ENCODE results near the gene GPT2. TPM values are rescaled to one million over a fixed set of nuclear protein-coding genes. Genes with fewer than 3 reads are reported as not detected.

The GPT2 gene
- total RNA-seq, 4 donors from 2014 or later = 5.5 to 19.2 (median 13.2) TPM

DNA sequence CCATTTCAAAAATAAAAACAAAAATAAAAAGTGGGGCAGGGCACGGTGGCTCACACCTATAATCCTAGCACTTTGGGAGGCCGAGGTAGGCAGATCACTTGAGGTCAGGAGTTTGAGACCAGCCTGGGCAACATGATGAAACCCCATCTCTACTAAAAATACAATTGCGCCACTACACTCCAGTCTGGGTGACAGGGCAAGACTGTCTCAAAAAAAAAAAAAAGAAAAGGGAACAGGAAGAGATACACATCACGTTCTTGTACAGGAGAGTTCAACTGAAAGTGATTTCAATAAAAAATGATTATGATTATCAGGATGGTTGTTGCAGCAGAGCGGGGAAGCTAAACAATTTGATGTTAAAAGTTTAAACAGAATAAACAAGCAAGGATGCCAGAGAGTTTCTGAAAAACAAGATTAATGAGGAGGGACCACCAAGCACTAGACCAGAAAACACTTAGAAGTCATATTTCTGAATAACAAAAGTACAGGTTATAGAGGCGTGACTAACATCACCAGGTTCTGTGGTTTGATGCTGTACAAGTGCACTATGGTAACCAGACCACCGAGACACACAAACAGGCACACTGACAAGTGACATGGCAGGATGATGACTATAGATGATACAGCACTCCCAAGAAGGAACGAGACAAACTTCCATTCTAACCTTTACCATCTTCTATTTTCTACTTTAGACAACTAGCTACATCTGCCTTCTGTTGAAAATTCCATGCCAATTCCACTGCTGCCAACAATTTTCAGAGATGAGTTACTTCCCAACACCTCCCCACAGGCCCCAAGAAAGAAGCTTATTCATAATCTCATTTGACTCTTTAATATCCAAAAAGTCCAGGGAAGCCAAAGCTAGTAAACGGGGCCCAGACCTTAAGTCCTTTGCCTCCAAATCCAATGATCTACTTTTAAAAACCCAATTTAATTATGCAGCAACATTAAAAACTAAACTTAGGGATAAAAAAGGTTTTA, 77.5 kb downstream of the GPT2 start:
- no peak for DNase-seq
- no peaks in the 10 kb centered on the region for H3K4me1 ChIP-seq
- H3K9me3 ChIP-seq = no peaks in the 10 kb centered on the region
- H3K36me3 ChIP-seq = peaks cover 74 to 81% of the 10 kb centered on the region in 2 donors
- no peak overlapping the region for H3K4me3 ChIP-seq (replicated peaks in 1 of 3)
- WGBS, 2 donors = 84 to 87% methylated on average over 9 of the region's 9 CpGs
- H3K27ac ChIP-seq = no peak overlapping the region
- H3K27me3 ChIP-seq = no peaks in the 10 kb centered on the region
- intact Hi-C loops (cut with DNase I) = no loop called here
- TF ChIP-seq, protein P1, sequence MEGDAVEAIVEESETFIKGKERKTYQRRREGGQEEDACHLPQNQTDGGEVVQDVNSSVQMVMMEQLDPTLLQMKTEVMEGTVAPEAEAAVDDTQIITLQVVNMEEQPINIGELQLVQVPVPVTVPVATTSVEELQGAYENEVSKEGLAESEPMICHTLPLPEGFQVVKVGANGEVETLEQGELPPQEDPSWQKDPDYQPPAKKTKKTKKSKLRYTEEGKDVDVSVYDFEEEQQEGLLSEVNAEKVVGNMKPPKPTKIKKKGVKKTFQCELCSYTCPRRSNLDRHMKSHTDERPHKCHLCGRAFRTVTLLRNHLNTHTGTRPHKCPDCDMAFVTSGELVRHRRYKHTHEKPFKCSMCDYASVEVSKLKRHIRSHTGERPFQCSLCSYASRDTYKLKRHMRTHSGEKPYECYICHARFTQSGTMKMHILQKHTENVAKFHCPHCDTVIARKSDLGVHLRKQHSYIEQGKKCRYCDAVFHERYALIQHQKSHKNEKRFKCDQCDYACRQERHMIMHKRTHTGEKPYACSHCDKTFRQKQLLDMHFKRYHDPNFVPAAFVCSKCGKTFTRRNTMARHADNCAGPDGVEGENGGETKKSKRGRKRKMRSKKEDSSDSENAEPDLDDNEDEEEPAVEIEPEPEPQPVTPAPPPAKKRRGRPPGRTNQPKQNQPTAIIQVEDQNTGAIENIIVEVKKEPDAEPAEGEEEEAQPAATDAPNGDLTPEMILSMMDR (IDR thresholded peaks at IDR 0.05) = no peak
- no peak for TF ChIP-seq POLR2A (IDR thresholded peaks at IDR 0.05)

DNA sequence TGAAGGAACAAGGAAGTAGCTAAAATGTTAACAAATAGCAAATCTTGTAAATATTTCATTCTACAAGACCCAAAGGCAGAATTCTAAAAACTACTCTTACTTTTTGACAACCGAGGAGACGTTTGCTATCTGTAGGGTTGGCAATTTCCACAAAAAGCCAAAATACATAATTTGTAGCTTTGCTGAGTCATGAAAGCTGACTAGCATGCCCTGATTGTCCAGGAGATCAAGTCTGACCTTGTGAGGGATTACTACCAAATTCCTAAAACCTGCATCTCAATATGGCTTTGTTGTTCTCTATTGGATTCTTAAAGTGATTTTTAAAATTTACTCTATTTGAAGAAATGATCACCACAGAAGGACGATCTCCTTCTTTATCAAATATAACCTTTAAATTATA, 78.5 kb downstream of the GPT2 start:
- no peak for TF ChIP-seq POLR2A (IDR thresholded peaks at IDR 0.05)
- TF ChIP-seq, protein P1 (IDR thresholded peaks at IDR 0.05) = no peak
- H3K27me3 ChIP-seq = no peaks in the 10 kb centered on the region
- no peaks in the 10 kb centered on the region for H3K4me1 ChIP-seq
- DNase-seq = no peak
- H3K4me3 ChIP-seq (replicated peaks in 1 of 3) = no peak overlapping the region
- H3K36me3 ChIP-seq = peaks cover 74 to 84% of the 10 kb centered on the region in 2 donors
- no peaks in the 10 kb centered on the region for H3K9me3 ChIP-seq
- intact Hi-C loops (cut with DNase I) = no loop called here
- WGBS, 2 donors = 94 to 96% methylated on average over 3 of the region's 3 CpGs
- no peak overlapping the region for H3K27ac ChIP-seq

GRCh38 chr16:46968063-46968435, 83.9 kb downstream of the GPT2 start:
- Histone ChIP-seq H3K27me3 (no peaks in the 10 kb centered on the region), H3K9me3 (no peaks in the 10 kb centered on the region), H3K4me3 (replicated peaks in 1 of 3) (no peak overlapping the region), H3K27ac (no peak overlapping the region), H3K36me3 (peaks cover 55 to 60% of the 10 kb centered on the region in 2 donors), H3K4me1 (peaks cover 13 to 22% of the 10 kb centered on the region in 2 donors)
- whole genome bisulfite sequencing, 2 donors = 94 to 95% methylated on average over 2 of the region's 2 CpGs
- intact Hi-C loops (cut with DNase I) = no loop called here
- no peak for TF ChIP-seq POLR2A (IDR thresholded peaks at IDR 0.05)
- TF ChIP-seq, protein P1 (IDR thresholded peaks at IDR 0.05) = no peak
- no peak for DNase-seq

DNA sequence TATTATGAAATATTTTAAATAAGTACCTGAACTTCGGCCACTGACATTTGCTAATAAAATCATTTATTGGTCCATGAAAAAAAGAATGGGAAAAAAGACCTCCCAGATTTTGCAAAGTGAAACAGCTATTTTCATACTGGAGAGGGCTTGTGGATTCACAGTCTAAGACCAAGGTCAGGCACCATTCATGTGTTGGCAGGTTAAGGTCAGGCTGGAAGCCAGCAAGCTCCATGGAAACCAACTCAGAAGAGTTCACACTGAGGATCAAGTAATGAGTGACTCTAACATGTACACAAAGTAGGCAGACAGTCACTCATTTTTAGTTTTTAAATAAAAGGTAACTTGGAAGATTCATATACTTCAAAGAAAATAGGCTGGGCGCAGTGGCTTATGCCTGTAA, 85.9 kb downstream of the GPT2 start:
- intact Hi-C loops (cut with DNase I) = no loop called here
- peak; percentile 75 to 82 for DNase-seq
- no peaks in the 10 kb centered on the region for H3K27me3 ChIP-seq
- H3K4me1 ChIP-seq = peaks cover 13 to 28% of the 10 kb centered on the region in 2 donors
- no peak for TF ChIP-seq POLR2A (IDR thresholded peaks at IDR 0.05)
- TF ChIP-seq, protein P1 (IDR thresholded peaks at IDR 0.05) = no peak
- H3K4me3 ChIP-seq (replicated peaks in 1 of 3) = no peak overlapping the region
- 65 to 74% methylated on average over 2 of the region's 2 CpGs for WGBS, 2 donors
- H3K9me3 ChIP-seq = no peaks in the 10 kb centered on the region
- H3K27ac ChIP-seq = peak overlapping the region in 2 of 3 donors; percentile 30 to 39
- H3K36me3 ChIP-seq = peaks cover 38 to 40% of the 10 kb centered on the region in 2 donors

GRCh38 chr16:46971271-46971670, 87.1 kb downstream of the GPT2 start:
- no peak overlapping the region for H3K27ac ChIP-seq
- WGBS, 2 donors = 94 to 95% methylated on average over 7 of the region's 7 CpGs
- DNase-seq = no peak
- intact Hi-C loops (cut with DNase I) = no loop called here
- H3K9me3 ChIP-seq = no peaks in the 10 kb centered on the region
- H3K4me1 ChIP-seq = peaks cover 13 to 28% of the 10 kb centered on the region in 2 donors
- H3K36me3 ChIP-seq = peaks cover 26 to 28% of the 10 kb centered on the region in 2 donors
- no peak overlapping the region for H3K4me3 ChIP-seq (replicated peaks in 1 of 3)
- TF ChIP-seq, protein P1 (IDR thresholded peaks at IDR 0.05) = no peak
- no peak for TF ChIP-seq POLR2A (IDR thresholded peaks at IDR 0.05)
- H3K27me3 ChIP-seq = no peaks in the 10 kb centered on the region
